ENCODE data around the gene GALNT10. TPM values are rescaled to one million over a fixed set of nuclear protein-coding genes. Genes with fewer than 3 reads are reported as not detected.

The GALNT10 gene
- polyA plus RNA-seq, 1 donor (not counting 4 experiments of a cell fraction or from before 2014, with no cell fraction given), result 17.9 TPM

DNA sequence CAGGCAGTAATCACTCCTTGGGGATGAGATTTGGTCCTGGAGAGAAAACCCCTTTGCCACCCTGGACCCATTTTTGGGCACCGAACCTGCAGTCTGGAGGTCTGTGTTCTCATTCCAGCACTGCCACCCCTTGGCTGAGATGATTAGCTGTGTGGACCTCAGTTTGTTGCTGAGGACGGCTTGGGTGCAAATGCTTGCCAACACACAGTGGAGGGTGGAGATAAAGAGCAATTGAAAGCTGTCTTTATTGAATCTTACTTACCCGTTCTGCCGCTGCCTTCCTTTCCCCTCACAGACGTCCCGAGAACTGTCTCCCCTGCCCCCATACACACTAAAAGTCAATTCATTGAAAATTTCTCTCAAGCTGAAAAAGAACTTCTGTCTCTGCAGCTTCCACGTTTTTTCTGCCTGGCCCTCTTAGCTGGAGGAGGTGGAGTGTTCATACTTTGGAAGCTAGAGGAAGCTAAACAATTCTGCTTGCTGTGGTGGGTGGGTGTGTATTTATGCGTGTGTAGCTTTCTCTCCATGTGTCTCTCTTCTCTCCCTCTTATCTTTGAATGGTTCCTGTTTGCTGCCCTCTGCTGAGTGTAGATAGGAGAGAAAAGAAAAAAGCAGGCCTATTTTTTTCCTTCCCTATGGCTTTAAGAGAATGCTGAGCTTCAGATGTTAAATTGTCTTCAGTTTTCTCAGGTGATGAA lies 6.6 kb downstream of the GALNT10 start:
- Histone ChIP-seq H3K79me2 (ENCODE audit: control insufficient read depth, insufficient read depth, low read length) (no peaks in the 10 kb centered on the region), H3K27me3 (ENCODE audit: control insufficient read depth, extremely low read depth, insufficient read depth, low read length) (peaks cover 21% of the 10 kb centered on the region), H3K4me2 (ENCODE audit: control insufficient read depth, extremely low read depth, insufficient read depth, low read depth, low read length) (no peak overlapping the region), H3K9me1 (ENCODE audit: control insufficient read depth, extremely low read depth, insufficient read depth, low read length) (peaks cover 5% of the 10 kb centered on the region), H3K4me3 (ENCODE audit: control insufficient read depth in 2 of 3, extremely low read depth in 1 of 3, insufficient read depth in 2 of 3, low read depth in 1 of 3, low read length in 3 of 3) (no peak overlapping the region), H2AFZ (ENCODE audit: control insufficient read depth, low read length) (no peak overlapping the region), H4K20me1 (ENCODE audit: control insufficient read depth, extremely low read depth, insufficient read depth, low read length) (peaks cover 24% of the 10 kb centered on the region), H3K4me1 (ENCODE audit: control insufficient read depth, extremely low read depth, insufficient read depth, low read length) (peaks cover 25% of the 10 kb centered on the region), H3K27ac (ENCODE audit: control insufficient read depth, insufficient read depth, low read length) (no peak overlapping the region), H3K36me3 (ENCODE audit: control insufficient read depth in 2 of 2, extremely low read depth in 1 of 2, insufficient read depth in 2 of 2, low read length in 2 of 2) (peaks cover 0 to 2% of the 10 kb centered on the region in 2 experiments), H3K9ac (ENCODE audit: control insufficient read depth, extremely low read depth, insufficient read depth, low read length) (no peak overlapping the region), H3K9me3 (ENCODE audit: control insufficient read depth, low read depth, low read length) (no peaks in the 10 kb centered on the region)
- dilution Hi-C loops (cut with MboI; ENCODE audit: extremely low pct_ligation_motif_present, low sequenced_read_pairs), result no loop called here
- no peak for FAIRE-seq
- DNase-seq (ENCODE audit: low read depth, low spot score), result no peak
- TF ChIP-seq, protein P1, sequence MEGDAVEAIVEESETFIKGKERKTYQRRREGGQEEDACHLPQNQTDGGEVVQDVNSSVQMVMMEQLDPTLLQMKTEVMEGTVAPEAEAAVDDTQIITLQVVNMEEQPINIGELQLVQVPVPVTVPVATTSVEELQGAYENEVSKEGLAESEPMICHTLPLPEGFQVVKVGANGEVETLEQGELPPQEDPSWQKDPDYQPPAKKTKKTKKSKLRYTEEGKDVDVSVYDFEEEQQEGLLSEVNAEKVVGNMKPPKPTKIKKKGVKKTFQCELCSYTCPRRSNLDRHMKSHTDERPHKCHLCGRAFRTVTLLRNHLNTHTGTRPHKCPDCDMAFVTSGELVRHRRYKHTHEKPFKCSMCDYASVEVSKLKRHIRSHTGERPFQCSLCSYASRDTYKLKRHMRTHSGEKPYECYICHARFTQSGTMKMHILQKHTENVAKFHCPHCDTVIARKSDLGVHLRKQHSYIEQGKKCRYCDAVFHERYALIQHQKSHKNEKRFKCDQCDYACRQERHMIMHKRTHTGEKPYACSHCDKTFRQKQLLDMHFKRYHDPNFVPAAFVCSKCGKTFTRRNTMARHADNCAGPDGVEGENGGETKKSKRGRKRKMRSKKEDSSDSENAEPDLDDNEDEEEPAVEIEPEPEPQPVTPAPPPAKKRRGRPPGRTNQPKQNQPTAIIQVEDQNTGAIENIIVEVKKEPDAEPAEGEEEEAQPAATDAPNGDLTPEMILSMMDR (optimal IDR thresholded peaks at IDR 0.05 in 1 of 3, IDR thresholded peaks at IDR 0.05 in 1 of 3, conservative IDR thresholded peaks at IDR 0.05 in 1 of 3; ENCODE audit: extremely low read depth in 1 of 3, insufficient read depth in 2 of 3, low read length in 3 of 3), result peak in 2 of 3 experiments; percentile 18 to 40
- TF ChIP-seq EZH2 (IDR thresholded peaks at IDR 0.05; ENCODE audit: low read length), result no peak

DNA sequence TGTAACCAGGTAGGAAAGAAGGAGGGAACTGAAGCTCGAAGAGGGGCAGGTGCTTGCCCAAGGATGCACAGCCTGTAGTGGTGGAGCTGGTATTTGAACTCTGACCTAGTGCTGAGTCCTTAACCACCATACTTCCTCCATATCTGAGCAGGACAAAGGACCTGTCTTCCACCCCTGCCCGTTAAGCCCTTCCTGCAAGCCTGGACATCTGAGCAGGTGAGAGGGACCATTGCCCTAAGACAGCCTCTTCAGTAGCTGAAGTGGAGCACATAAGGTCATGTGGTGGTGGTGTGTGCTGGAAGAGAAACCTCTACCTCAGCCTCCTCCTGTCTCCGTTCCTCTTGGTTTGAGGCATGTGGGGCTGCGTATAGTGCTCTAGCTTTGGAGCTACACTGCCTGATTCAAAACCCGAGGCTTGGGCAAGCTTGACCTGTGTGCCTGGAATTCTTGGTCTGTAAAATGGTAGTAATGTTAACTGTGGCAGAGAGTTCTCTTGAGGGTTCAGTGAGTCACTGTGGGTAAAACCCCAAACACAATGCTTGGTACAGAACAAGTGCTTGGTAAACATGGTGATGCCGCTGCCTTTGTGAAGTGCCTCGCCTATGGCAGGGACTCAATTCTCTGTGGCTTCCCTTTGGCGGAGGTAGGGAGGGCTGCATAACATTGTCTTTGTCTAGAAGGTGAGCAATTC lies 7.4 kb downstream of the GALNT10 start:
- Histone ChIP-seq H3K9me3 (ENCODE audit: control insufficient read depth, low read depth, low read length) (no peaks in the 10 kb centered on the region), H2AFZ (ENCODE audit: control insufficient read depth, low read length) (no peak overlapping the region), H3K79me2 (ENCODE audit: control insufficient read depth, insufficient read depth, low read length) (no peaks in the 10 kb centered on the region), H4K20me1 (ENCODE audit: control insufficient read depth, extremely low read depth, insufficient read depth, low read length) (peaks cover 25% of the 10 kb centered on the region), H3K27ac (ENCODE audit: control insufficient read depth, insufficient read depth, low read length) (no peak overlapping the region), H3K4me3 (ENCODE audit: control insufficient read depth in 2 of 3, extremely low read depth in 1 of 3, insufficient read depth in 2 of 3, low read depth in 1 of 3, low read length in 3 of 3) (no peak overlapping the region), H3K9me1 (ENCODE audit: control insufficient read depth, extremely low read depth, insufficient read depth, low read length) (peaks cover 5% of the 10 kb centered on the region), H3K4me2 (ENCODE audit: control insufficient read depth, extremely low read depth, insufficient read depth, low read depth, low read length) (peak overlapping the region; percentile 7), H3K36me3 (ENCODE audit: control insufficient read depth in 2 of 2, extremely low read depth in 1 of 2, insufficient read depth in 2 of 2, low read length in 2 of 2) (peaks cover 0 to 2% of the 10 kb centered on the region in 2 experiments), H3K27me3 (ENCODE audit: control insufficient read depth, extremely low read depth, insufficient read depth, low read length) (peaks cover 18% of the 10 kb centered on the region), H3K4me1 (ENCODE audit: control insufficient read depth, extremely low read depth, insufficient read depth, low read length) (peaks cover 25% of the 10 kb centered on the region), H3K9ac (ENCODE audit: control insufficient read depth, extremely low read depth, insufficient read depth, low read length) (no peak overlapping the region)
- DNase-seq (ENCODE audit: low read depth, low spot score) (peak; percentile 75), FAIRE-seq (peak; percentile 91)
- TF ChIP-seq EZH2 (IDR thresholded peaks at IDR 0.05; ENCODE audit: low read length), result no peak
- TF ChIP-seq, protein P1 (optimal IDR thresholded peaks at IDR 0.05 in 1 of 3, IDR thresholded peaks at IDR 0.05 in 1 of 3, conservative IDR thresholded peaks at IDR 0.05 in 1 of 3; ENCODE audit: extremely low read depth in 1 of 3, insufficient read depth in 2 of 3, low read length in 3 of 3), result no peak
- dilution Hi-C loops (cut with MboI; ENCODE audit: extremely low pct_ligation_motif_present, low sequenced_read_pairs), result no loop called here

Data from keratinocyte (primary cell).